Choroid plexus epithelial cell (primary cell): ENCODE results near the gene PRH2.

Experiments
- DNase-seq: peaks from one replicate; pipeline ENCODE4 v3.0.0-alpha.2; 2010; ENCODE audit warnings: low read depth
- H3K4me3 ChIP-seq: 2 replicates; pipeline ENCODE4 v1.5.1; 2011; ENCODE audit warnings: low read depth, mild to moderate bottlenecking, control low read depth, low read length, moderate library complexity
- CTCF ChIP-seq: conservative IDR thresholded peaks from 2 replicates; pipeline ENCODE4 v1.5.1; 2011; ENCODE audit warnings: low read depth, mild to moderate bottlenecking, control low read depth, inconsistent platforms, low read length, moderate library complexity

Gene PRH2

GRCh38 chr12:10974965-10975364, 45.9 kb downstream of the PRH2 start:
- TF ChIP-seq CTCF = no peak
- H3K4me3 ChIP-seq = no peak overlapping the region
- no peak for DNase-seq

- H3K4me3 ChIP-seq = no peak overlapping the region
- TF ChIP-seq CTCF = no peak
- DNase-seq = no peak
These were observed 53.2 kb downstream of the PRH2 start for GRCh38 chr12:10982244-10982643.
